Lower lobe of right lung (tissue), 2 donors: ENCODE measurements around the gene EFHC2. TPM values are rescaled to one million over a fixed set of nuclear protein-coding genes. Genes with fewer than 3 reads are reported as not detected.

Experiments
- ATAC-seq, 2 donors: fragments of 200-7000 bp; cut with Tn5 transposase; one replicate each; pipeline ENCODE4 v1.9.1; 2020 to 2022; ENCODE audit warnings: mild to moderate bottlenecking in 2 of 2, moderate library complexity in 2 of 2
- DNase-seq: peaks from one replicate; pipeline ENCODE4 v3.0.0-alpha.2; 2020
- H3K27ac ChIP-seq: fragments of 200-600 bp; one replicate; pipeline ENCODE4 v1.8.0; 2022
- H3K27me3 ChIP-seq: fragments of 200-600 bp; one replicate; pipeline ENCODE4 v1.8.0; 2022; ENCODE audit warnings: low read depth
- H3K36me3 ChIP-seq: fragments of 200-600 bp; one replicate; pipeline ENCODE4 v1.8.0; 2022; ENCODE audit warnings: mild to moderate bottlenecking
- H3K4me1 ChIP-seq: fragments of 200-600 bp; one replicate; pipeline ENCODE4 v1.8.0; 2022
- H3K4me3 ChIP-seq: fragments of 200-600 bp; one replicate; pipeline ENCODE4 v1.8.0; 2022; ENCODE audit warnings: mild to moderate bottlenecking
- H3K9me3 ChIP-seq: fragments of 200-600 bp; one replicate; pipeline ENCODE4 v1.8.0; 2022
- CTCF ChIP-seq: fragments of 200-600 bp; IDR thresholded peaks from one replicate; pipeline ENCODE4 v1.8.0; 2022; ENCODE audit warnings: antibody characterized with exemption, mild to moderate bottlenecking
- intact Hi-C: fragments of 100-400 bp; cut with DNase I; formaldehyde crosslinking; loops from one replicate; pipeline ENCODE4 v1.11.0; 2022
- total RNA-seq: library from RNA; stranded (reverse); fragmentation: NEBNext Ultra II Directional; extraction: Animal tissue kit (Norgen Biotek cat#: 25700); gene quantifications from one replicate; pipeline ENCODE4 v1.2.1, GENCODE V29; 2021
- donor health status: DM: no; HTN: yes; CAD: no; lungs with severe emphysema.

EFHC2 gene
- total RNA-seq, 1 donor from 2014 or later = 2.5 TPM

GRCh38 chrX:44152852-44153251 lies 190.6 kb downstream of the EFHC2 start:
- TF ChIP-seq CTCF = no peak
- Histone ChIP-seq H3K36me3 (no peaks in the 10 kb centered on the region), H3K27ac (no peak overlapping the region), H3K9me3 (no peaks in the 10 kb centered on the region), H3K4me1 (no peaks in the 10 kb centered on the region), H3K4me3 (no peak overlapping the region), H3K27me3 (no peaks in the 10 kb centered on the region)
- DNase-seq = no peak
- ATAC-seq = no peak
- intact Hi-C loops = no loop called here

DNA sequence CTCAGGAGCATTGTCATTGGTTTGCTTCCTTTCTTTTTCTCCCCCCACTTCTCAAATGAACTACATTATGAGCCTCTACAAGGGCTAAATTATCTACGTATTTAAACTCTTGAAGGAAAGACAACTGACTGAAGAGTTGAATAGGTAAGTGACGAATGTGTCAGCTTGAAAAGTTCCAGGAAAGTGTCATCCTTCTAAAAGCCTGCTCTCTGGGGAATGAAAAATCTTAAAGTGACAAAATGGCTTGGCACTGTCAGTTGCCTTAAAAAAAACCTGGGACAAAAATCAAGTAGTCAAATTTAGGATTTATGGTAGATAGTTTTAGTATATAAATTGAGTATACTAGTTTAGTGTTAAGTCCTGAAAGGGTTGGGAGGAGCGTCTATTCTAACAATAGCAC lies 196.3 kb downstream of the EFHC2 start:
- H3K4me3 ChIP-seq = no peak overlapping the region
- no peak overlapping the region for H3K27ac ChIP-seq
- ATAC-seq = no peak
- H3K9me3 ChIP-seq = no peaks in the 10 kb centered on the region
- DNase-seq = no peak
- no peaks in the 10 kb centered on the region for H3K4me1 ChIP-seq
- no peak for TF ChIP-seq CTCF
- intact Hi-C loops = no loop called here
- no peaks in the 10 kb centered on the region for H3K27me3 ChIP-seq
- H3K36me3 ChIP-seq = no peaks in the 10 kb centered on the region

GRCh38 chrX:44144177-44144945 lies 199.1 kb downstream of the EFHC2 start:
- H3K9me3 ChIP-seq = no peaks in the 10 kb centered on the region
- ATAC-seq (no peak), DNase-seq (no peak)
- H3K36me3 ChIP-seq = no peaks in the 10 kb centered on the region
- H3K4me3 ChIP-seq = no peak overlapping the region
- H3K4me1 ChIP-seq = no peaks in the 10 kb centered on the region
- no peaks in the 10 kb centered on the region for H3K27me3 ChIP-seq
- intact Hi-C loops = no loop called here
- H3K27ac ChIP-seq = no peak overlapping the region
- TF ChIP-seq CTCF = no peak

- DNase-seq = no peak
- H3K27ac ChIP-seq = no peak overlapping the region
- TF ChIP-seq CTCF = no peak
- no peaks in the 10 kb centered on the region for H3K36me3 ChIP-seq
- no peak for ATAC-seq
- no peaks in the 10 kb centered on the region for H3K4me1 ChIP-seq
- intact Hi-C loops = no loop called here
- H3K27me3 ChIP-seq = no peaks in the 10 kb centered on the region
- H3K4me3 ChIP-seq = no peak overlapping the region
- no peaks in the 10 kb centered on the region for H3K9me3 ChIP-seq
These were observed 200.3 kb downstream of the EFHC2 start for GRCh38 chrX:44143061-44143602.

DNA sequence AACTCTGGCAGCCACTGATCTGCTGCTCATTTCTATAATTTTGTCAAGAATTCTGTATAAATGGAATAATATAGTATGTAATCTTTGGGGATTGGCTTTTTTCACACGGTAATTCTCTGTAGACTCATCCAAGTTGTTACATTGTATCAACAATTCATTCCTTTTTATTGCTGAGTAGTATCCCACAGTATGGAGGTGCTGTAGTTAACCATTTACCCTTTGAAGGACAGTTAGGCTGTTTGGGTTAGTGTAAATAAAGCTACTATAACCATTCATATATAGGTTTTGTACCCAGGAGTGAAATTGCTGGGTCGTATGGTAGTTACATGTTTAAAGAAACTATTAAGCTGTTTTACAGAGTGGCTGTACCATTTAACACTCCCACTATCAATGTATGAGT lies 213.3 kb downstream of the EFHC2 start:
- intact Hi-C loops = no loop called here
- Histone ChIP-seq H3K27me3 (no peaks in the 10 kb centered on the region), H3K36me3 (no peaks in the 10 kb centered on the region), H3K4me3 (no peak overlapping the region), H3K4me1 (no peaks in the 10 kb centered on the region), H3K27ac (no peak overlapping the region), H3K9me3 (no peaks in the 10 kb centered on the region)
- TF ChIP-seq CTCF = no peak
- no peak for DNase-seq
- ATAC-seq = no peak
